Right hindlimb (tissue), 1 donor: Measurements from ENCODE around the gene ZNF444.
"Not testable (repeated sequence)": the region's sequence is repeated elsewhere in the genome, so short reads cannot be mapped to it uniquely, and the experiment has no call there.

ENCODE experiments used
- DNase-seq: peaks from one replicate; pipeline ENCODE4 v3.0.0-alpha.2; 2018

Gene ZNF444

DNA sequence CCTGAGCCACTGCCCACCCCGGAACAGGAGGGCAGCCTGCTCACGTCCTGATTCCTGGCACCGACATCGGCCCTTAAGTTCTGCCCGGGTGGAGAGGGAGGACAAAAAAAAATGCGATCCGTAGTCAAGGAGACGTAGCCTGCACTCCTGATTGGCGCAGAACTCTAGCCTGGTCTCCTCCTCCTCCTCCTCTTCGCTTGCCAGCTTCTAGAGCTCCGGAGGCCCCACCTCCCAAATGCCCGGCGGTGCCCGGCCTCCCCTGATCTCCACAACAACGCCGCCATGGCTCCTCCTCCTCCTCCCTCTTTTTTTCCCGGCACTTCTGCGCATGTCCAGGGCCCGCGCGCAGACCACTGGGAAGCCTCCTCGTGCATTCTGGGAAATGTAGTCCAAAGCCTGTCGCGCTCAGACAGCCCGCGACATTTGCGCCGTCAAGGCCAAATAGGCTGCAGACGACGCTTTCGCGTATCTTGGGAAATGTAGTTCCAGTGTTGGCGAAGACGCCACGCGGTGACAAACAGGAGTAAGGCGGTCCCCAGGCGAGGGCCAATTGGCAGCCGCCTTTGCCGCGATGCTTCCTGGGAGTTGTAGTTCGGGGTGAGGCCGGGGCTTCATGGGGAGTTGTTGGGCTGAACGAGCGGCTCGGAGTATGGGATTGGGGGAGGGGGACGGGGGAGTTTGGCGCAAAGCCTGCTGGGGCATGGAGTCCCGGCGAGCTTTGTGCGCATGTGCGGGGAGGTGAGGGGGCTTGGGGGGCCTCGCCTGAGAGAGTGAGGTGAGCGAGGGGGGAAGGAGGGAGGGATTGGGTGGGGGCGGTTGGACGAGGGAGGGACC is at the start of gene ZNF444:
Gene ZNF444, plus strand, starts transcription at position 705 of the 834 bp plus-strand sequence. CDS start 5,625 bp downstream, outside the sequence.
- DNase-seq: peak; percentile 100

DNA sequence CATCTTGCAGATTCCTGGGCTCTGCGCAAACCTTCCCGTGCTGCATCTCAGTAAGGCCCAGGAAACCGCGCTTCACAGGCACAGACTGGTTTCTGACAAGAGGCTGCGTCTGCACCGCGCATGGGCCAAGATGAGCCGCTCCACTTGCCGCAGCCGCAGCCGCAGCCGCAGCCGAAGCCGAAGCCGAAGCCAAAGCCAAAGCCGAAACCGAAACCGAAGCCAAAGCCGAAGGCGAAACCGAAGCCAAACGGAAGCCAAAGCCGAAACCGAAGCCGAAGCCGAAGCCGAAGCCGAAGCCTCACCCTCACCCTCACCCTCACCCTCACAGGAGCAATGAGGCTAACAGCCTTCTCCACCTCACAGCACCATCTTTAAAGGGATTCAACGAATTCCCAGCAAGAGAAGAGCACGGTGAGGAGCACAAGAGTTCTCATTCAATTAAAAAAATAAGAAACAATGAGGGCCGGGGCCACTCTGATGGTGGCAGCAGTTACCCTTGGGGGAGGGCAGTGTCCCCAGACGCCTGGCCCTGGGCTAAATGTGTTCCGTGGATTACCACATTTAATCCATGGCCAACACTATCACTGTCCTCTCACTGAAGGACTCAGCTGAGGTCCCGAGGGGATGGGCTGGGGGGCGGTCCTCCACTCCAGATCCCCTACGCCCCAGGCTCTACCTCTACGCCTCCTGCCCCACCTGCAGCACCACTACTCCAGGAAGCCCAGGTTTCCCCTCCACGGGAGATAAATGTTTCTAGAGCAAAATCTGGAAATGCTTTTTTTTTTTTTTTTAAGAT is 49.1 kb upstream of the ZNF444 start:
- DNase-seq: no peak

DNA sequence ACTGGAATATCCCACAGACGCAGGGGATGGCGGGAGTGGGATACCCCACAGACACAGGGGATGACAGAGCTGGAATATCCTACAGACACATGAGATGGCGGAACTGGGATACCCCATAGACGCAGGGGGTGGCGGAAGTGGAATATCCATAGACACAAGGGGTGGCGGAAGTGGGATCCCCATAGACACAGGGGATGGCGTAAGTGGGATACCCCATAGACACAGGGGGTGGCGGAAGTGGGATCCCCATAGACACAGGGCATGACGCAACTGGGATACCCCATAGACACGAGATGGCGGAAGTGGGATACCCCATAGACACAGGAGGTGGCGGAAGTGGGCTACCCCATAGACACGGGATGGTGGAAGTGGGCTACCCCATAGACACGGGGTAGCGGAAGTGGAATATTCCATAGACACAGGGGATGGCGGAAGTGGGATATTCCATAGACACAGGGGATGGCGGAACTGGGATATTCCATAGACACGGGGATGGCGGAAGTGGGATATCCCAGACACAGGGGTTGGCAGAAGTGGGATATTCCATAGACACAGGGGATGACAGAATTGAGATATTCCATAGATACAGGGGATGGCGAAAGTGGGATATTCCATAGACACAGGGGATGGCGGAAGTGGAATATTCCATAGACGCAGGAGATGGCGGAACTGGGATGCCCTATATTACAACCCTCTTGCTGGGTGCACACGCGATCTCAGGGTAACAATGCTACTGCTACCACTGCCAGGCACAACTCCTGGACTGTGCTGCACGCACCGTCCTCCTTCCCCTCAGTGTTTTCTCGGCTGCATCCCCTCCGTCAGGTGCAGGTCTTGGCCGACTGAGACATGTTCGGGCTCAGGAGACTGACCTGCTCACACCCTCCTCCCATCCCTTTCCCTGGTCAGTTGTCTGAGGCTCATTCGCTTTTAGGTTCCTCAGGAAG is 48.1 kb upstream of the ZNF444 start:
- no peak for DNase-seq

DNA sequence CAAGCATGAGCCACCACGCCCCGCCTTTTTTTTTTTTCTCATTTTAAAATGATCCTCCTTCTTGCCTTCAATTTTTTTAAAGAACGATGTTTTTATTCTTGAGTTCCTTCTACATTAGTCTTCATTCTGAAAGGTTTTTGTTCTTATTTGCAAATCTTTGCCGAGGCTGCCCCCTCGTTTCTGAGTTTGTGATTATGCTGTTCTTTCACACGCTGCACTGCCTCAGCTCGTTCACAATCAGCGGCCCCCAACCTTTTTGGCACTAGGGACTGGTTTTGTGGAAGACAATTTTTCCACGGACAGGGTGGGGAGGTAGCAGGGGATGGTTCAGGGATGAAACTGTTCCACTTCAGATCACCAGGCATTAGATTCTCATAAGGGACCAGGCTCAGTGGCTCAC is 46.6 kb upstream of the ZNF444 start:
- no peak for DNase-seq

DNA sequence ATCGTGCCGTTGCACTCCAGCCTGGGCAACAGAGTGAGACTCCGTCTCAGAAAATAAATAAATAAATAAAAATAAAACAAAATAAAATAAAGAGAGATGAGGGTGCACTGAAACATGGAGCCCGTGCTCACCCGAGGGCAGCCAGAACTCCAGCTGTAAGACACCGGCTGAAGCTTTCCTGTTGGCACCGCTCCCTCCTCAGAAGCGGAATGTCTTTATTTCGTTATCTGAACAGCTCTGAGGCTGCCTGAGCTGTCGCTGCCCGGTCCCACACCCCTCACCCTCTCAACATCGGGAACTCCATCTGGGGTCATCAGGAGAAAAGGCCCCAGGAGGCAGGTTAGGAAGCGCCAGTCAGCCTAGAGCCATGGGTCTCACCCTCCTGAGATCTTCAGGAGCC is 44.4 kb upstream of the ZNF444 start:
- no peak for DNase-seq

DNA sequence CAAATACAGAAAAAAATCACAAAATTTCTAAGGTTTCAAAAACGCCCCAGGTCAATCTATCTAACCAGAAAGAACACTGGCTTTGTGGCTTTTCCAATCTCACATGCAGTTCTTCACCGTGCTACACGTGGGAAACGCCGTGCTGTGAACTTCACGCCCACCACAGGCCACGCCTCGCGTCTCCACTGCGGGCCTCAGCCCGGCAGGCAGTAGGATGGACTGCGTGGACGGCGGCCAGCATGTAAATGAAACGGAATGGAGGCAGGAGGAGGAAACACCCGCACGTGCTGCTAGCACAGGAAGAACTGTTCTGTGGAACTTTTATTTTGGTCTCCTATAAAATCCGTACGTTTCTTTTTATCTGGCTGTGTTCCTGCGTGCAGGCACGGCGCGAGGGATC is 43.8 kb upstream of the ZNF444 start:
- no peak for DNase-seq

DNA sequence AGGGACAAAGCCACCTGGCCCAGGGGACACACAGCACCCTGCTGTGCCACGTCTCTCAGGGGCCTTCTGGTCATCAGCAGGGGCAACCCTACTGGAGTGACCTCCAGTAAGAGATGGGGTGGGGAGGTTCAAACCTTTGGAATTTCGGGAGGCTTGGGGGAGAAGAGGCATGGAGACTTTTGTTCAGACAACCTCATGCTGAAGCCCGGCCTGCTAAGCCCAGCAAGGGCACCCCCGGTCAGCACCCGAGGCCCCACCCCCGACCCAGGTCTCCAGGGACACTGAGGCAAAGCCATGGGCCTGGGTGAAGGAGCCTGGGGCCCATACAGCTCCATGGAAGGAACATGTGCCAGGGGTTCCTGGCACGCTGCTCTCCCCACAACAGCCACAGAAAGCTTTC is 43.3 kb upstream of the ZNF444 start:
- DNase-seq: no peak

DNA sequence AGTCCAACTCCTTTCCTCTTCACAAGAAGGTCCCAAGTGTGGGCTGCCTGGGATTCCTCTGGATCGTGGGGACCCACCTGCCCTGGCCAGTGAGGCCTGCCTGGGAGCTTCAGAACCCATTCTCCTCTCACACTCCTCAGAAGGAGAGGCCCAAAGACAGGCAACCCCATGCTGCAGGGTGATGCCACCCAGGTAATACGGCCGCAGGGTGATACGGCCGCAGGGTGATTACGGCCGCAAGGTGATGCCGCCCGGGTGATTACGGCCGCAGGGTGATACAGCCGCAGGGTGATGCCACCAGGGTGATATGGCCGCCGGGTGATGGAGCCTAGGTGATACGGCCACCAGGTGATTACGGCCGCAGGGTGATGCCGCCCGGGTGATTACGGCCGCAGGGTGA is 42.9 kb upstream of the ZNF444 start:
- DNase-seq: not testable (repeated sequence)

DNA sequence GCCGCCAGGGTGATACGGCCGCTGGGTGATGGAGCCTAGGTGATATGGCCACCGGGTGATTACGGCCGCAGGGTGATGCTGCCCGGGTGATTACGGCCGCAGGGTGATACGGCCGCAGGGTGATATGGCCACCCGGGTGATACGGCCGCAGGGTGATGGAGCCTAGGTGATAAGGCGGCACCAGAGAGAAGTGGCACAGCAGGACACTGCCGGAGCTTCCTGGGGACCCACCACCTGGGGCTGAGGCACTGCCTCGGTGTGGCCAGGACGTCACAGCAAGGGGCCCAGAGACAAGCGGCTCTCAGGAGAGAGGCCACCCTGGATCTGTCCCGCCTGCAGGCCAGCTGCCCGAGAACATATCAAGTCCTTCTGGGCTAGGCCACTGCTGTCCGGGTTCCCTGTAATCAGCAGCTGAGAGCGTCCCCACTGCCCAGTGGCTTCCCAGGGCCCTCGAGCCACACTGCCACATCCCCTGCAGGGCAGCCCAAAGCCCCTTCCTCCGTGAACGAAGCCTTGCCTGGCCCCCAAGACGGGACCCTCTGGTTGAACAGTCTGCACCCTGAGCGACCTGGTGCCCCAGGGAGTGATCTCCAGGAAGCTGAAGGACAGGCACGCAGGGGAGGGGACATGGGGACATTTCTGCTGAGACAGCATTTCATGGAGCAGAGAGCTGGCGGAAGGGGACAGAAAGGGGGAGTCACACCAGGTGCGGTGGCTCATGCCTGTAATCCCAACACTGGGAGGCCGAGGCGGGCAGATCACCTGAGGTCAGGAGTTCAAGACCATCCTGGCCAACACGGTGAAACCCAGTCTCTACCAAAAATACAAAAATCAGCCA is 42.1 kb upstream of the ZNF444 start:
- DNase-seq: no peak

DNA sequence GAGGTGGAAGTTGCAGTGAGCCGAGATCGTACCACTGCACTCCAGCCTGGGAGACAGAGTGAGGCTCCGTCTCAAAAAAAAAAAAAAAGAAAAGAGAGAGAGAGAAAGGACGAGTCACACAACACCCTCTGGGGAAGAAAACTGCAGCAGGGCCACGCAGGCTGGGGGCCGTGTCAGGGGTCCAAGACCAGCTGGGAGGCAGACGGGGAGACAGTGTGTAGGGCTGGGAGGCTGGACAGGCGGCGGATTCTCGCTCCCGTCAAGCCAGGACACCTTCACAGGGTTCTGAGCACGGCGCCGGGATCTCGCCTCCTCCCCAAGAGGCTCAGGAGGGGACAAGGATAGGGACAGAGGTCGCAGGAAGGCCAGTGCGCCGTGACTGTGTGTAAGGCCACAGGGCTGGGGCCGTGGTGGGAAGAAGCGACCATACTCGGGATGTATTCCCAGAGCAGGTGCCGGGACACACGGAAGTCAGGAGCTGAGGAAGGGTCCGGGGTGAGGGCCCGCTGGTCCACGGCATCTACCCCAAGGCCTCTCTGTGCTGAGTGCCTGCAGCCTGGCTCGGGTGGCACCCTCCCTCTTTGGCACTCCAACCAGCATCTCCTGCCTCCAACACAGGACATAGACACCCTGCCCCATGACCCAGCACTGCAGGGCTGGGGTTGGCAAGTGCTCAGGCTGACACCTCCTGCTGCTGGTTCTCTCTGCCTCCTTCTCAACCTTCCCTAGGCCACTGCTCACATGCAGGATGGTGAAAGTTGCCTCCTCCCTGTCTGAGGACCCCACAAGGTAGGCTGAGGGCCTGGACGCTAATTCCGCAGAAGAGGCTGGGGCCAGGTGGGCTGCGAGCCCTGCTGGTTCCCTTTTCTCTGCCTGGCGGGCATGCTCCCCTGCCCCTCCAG is 41.2 kb upstream of the ZNF444 start:
- no peak for DNase-seq

DNA sequence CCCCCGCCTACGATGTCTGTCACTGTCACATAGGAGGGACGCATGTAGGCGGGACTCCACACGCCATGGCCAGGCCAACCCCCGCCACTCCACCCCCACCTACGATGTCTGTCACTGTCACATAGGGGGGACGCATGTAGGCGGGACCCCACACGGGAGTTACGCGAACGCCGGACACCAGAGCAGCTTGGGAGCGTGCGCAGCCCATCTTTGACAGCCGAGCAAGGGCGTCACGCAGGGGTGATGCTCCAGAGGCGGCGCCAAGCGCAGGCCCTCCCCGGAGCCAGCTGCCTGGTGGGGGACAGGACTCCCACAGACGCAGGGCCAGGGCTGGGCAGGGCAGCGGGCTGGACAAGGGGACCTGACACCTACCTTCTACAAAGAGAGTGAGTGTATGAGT is 40.0 kb upstream of the ZNF444 start:
- DNase-seq: no peak

DNA sequence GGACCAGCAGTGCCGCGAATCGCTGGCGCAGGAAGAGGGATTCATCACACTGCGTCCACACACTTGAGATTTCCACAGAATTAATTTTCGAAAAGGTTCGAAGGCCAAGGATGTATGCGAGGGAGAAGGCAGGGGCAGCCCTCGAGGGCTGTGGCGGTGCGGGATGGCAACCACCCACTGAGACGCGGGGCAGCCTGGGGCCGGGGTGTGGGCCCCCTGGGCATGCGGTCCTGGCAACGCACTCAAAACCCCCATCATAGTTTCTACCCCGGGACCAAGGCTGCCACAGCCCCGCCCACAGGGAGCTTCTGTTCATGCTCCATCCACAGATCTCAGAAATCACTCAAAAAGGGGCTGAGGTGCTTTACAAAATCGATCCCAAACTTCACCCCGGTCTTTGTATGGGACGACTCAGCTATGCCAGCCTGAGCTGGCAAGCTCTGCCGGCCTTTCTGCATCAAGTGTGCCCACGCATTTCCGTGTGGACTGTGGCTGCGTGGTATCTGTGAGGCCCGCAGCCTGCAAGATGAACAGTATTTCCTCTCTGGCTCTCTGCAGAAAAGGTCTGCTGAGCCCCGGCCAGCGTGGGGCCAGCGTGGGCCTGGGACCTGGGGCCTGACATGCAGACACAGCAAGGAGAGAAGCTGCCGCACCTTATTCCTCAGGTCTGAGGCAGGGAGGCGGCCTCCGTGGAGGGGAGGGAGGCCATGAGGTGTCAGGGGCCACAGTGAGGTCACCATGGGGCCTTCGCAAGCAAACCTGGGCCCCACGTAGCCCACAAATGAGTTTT is 39.1 kb upstream of the ZNF444 start:
- no peak for DNase-seq

DNA sequence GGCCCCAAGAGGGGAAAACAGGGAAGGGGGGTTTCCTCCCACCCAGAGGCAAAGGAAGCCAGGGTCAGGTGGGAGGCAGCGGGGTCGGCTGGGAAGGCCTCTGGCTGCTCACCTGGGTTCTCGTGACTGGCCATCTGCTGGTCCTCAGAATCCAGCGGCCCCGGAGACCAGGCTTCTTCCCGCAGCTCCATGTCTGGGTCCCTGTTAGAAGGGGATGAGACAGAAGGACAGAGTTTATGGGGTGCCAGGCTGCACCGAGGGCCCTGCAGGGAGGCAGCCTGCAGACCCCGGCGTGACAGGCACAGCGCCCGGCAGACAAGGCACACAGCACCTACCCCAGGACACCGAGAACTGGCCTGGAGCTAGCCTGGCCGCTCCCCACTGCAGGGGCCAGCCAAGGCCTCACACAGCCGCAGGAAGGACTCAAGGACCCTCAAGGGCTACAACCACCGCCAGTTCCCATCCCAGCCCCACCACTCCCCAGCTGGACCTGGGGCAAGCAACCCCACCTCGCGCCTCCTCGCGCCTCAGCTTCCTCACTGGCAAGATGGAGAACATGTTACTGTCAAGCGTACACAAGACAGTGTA is 38.0 kb upstream of the ZNF444 start:
- DNase-seq: no peak

DNA sequence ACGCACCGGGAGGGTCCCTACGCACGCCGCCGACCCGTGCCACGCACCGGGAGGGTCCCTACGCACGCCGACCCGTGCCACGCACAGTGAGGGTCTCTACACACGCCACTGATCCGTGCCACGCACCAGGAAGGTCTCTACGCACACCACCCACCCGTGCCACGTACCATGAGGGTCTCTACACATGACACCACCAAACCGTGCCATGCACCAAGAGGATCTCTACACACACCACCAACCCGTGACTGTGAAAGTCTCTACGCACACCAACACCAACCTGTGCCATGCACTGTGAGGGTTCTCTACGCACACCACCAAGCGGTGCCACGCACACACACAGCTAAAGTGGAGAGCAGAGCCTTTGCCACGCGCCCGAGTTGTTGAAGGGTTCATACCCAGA is 36.7 kb upstream of the ZNF444 start:
- DNase-seq: no peak

DNA sequence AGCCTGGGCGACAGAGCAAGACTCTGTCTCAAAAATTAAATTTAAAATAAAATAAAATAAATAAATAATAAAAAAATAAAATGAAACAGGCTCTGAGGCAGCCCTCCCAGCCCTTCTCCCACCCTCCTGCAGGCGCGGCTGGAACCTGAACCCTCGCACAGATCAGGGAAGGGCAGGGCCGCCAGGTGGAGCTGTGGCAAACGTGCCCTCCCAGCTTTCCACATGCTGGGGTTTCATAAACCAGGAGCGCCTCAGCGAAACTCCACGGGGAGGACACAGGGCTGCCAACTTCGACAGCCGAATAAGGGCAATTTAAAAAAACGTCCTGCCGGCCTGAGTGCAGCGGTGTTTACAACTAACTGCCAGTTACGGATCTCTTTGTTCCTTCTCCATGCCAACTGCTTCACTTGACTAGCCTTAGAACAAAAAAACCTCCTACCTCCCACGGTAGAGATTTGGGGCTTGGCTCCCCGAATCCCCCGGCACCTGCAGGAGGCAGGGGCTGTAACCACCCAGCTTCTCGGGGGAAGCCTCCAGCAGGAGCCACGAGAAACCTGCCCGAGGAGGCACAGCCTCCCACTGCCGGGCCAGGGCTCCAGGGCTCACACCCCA is 35.9 kb upstream of the ZNF444 start:
- peak; percentile 57 for DNase-seq

DNA sequence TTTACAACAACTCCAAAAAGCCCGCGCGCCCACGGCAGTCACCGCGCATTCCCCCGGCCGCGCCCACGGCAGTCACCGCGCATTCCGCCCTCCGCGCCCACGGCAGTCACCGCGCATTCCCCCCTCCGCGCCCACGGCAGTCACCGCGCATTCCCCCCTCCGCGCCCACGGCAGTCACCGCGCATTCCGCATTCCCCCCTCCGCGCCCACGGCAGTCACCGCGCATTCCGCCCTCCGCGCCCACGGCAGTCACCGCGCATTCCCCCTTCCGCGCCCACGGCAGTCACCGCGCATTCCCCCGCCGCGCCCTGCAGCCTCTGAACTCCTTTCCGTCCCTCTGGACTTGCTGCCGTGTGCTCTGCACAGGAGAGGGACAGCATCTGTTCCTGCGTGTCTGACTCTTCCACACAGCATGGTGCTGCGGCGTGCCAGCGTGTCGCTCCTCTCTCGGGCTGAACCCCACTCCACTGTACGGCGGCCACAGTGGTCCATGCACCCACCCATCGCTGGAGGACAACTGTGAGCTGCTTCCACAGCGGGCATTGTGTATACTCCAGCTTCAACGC is 35.2 kb upstream of the ZNF444 start:
- not testable (repeated sequence) for DNase-seq

DNA sequence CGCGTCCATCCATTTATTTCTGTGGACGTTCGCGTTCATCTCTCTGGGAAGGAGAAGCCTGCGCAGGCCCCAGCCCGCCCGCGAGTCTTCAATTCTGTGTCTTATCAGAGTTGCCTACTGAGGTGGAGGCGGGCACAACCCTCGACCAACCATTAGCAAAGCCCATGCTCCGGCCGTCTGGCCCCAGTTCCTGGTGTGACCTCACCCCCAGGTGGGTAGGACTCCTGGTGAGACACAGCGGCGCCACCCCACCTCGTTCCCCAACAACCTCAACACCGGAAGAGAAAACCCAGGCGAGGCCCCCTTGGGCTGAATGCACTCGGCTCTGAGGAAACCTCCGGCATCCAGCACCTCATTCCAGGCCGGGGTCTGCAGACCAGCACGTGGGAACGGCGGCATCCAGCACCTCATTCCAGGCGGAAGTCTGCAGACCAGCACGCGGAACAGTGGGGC is 34.7 kb upstream of the ZNF444 start:
- DNase-seq: no peak

DNA sequence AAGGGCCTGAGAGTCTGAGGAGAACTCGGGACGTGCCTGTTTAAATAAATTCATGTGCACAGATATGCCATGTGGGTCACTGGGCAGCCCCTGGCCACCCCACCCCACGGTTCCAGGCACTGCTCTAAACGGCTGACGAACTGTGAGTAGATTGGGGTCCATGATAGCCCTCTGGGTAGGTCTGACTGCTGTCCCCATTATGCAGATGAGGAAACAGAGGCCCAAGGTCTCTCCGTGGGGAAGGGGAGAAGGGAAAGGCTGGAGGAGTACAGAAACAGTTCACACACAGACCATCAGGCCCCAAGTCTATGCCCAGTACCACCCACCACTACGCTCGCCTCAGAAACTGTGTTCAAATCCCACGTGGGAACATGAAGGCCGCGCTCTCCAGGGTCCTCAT is 34.1 kb upstream of the ZNF444 start:
- no peak for DNase-seq
